H9 (cell line): Measurements from ENCODE around the gene SYTL5. TPM values are rescaled to one million over a fixed set of nuclear protein-coding genes. Genes with fewer than 3 reads are reported as not detected.

Experiments used
- DNase-seq: peaks from one replicate; pipeline ENCODE4 v3.0.0-alpha.2; 2017
- H2AFZ ChIP-seq: one replicate; pipeline ENCODE4 v1.6.1; 2013; ENCODE audit warnings: mild to moderate bottlenecking, low read length, control low read depth, moderate library complexity
- H2AK5ac ChIP-seq: 2 replicates; pipeline ENCODE4 v1.6.1; 2013; ENCODE audit warnings: low read length, control low read depth, mixed read lengths; ENCODE audit not compliant: insufficient read length
- H2BK120ac ChIP-seq: one replicate; pipeline ENCODE4 v1.6.1; 2013; ENCODE audit warnings: low read depth, mild to moderate bottlenecking, low read length, control low read depth, inconsistent platforms; ENCODE audit not compliant: poor library complexity, severe bottlenecking
- H2BK12ac ChIP-seq: 2 replicates; pipeline ENCODE4 v1.6.1; 2013; ENCODE audit warnings: low read length, control low read depth, mixed read lengths, low read depth; ENCODE audit not compliant: insufficient read length
- H2BK15ac ChIP-seq: 2 replicates; pipeline ENCODE4 v1.6.1; 2013; ENCODE audit warnings: low read depth, low read length, control low read depth
- H2BK20ac ChIP-seq: one replicate; pipeline ENCODE4 v1.6.1; 2013; ENCODE audit warnings: low read depth, mild to moderate bottlenecking, low read length, control low read depth, inconsistent platforms; ENCODE audit not compliant: poor library complexity, severe bottlenecking
- H2BK5ac ChIP-seq: 2 replicates; pipeline ENCODE4 v1.6.1; 2013; ENCODE audit warnings: low read length, control low read depth, mixed read lengths; ENCODE audit not compliant: insufficient read length
- H3K14ac ChIP-seq: 2 replicates; pipeline ENCODE4 v1.6.1; 2013; ENCODE audit warnings: low read length, control low read depth; ENCODE audit not compliant: insufficient read depth
- H3K18ac ChIP-seq: 2 replicates; pipeline ENCODE4 v1.6.1; 2013; ENCODE audit warnings: low read depth, mild to moderate bottlenecking, mixed read lengths, low read length, control low read depth; ENCODE audit not compliant: insufficient read length
- H3K23ac ChIP-seq: 2 replicates; pipeline ENCODE4 v1.6.1; 2013; ENCODE audit warnings: low read length, control low read depth, mixed read lengths, low read depth; ENCODE audit not compliant: insufficient read length
- H3K23me2 ChIP-seq: 2 replicates; pipeline ENCODE4 v1.6.1; 2013; ENCODE audit warnings: low read depth, mild to moderate bottlenecking, mixed read lengths, low read length, control low read depth; ENCODE audit not compliant: insufficient read length, poor library complexity, severe bottlenecking
- H3K27ac ChIP-seq: 2 replicates; pipeline ENCODE4 v1.5.1; 2013; ENCODE audit warnings: low read length, control low read depth, mixed read lengths, low read depth; ENCODE audit not compliant: insufficient read length
- H3K27me3 ChIP-seq: 2 replicates; pipeline ENCODE4 v1.6.1; 2013; ENCODE audit warnings: low read length, control low read depth, inconsistent platforms; ENCODE audit not compliant: insufficient read depth
- H3K4ac ChIP-seq: 2 replicates; pipeline ENCODE4 v1.6.1; 2013; ENCODE audit warnings: low read depth, mild to moderate bottlenecking, control low read depth, inconsistent platforms, low read length, moderate library complexity
- H3K4me1 ChIP-seq: 2 replicates; pipeline ENCODE4 v1.6.1; 2013; ENCODE audit warnings: low read length, control low read depth, inconsistent platforms; ENCODE audit not compliant: insufficient read depth
- H3K4me2 ChIP-seq: 2 replicates; pipeline ENCODE4 v1.6.1; 2013; ENCODE audit warnings: low read length, control low read depth, mixed read lengths; ENCODE audit not compliant: insufficient read length, insufficient read depth
- H3K56ac ChIP-seq: 2 replicates; pipeline ENCODE4 v1.6.1; 2013; ENCODE audit warnings: low read depth, mild to moderate bottlenecking, mixed read lengths, low read length, control low read depth; ENCODE audit not compliant: insufficient read length
- H3K79me1 ChIP-seq: 2 replicates; pipeline ENCODE4 v1.6.1; 2013; ENCODE audit warnings: low read depth, mild to moderate bottlenecking, moderate library complexity, low read length, control low read depth, inconsistent platforms; ENCODE audit not compliant: insufficient read depth, poor library complexity, severe bottlenecking
- H3K79me2 ChIP-seq: 2 replicates; pipeline ENCODE4 v1.6.1; 2013; ENCODE audit warnings: low read length, control low read depth, inconsistent platforms; ENCODE audit not compliant: insufficient read depth
- H3K9ac ChIP-seq: 2 replicates; pipeline ENCODE4 v1.6.1; 2013; ENCODE audit warnings: low read length, control low read depth, mixed read lengths; ENCODE audit not compliant: insufficient read length; ENCODE audit errors: extremely low read depth
- H3K9me3 ChIP-seq: one replicate; pipeline ENCODE4 v1.6.1; 2013; ENCODE audit warnings: low read depth, low read length, inconsistent platforms; ENCODE audit not compliant: control insufficient read depth
- H3T11ph ChIP-seq: one replicate; pipeline ENCODE4 v1.6.1; 2013; ENCODE audit warnings: mild to moderate bottlenecking, low read length, control low read depth, inconsistent platforms
- H4K20me1 ChIP-seq: one replicate; pipeline ENCODE4 v1.6.1; 2013; ENCODE audit not compliant: control insufficient read depth, insufficient read length, insufficient read depth
- H4K5ac ChIP-seq: 2 replicates; pipeline ENCODE4 v1.6.1; 2013; ENCODE audit warnings: low read depth, mild to moderate bottlenecking, mixed read lengths, low read length, control low read depth; ENCODE audit not compliant: insufficient read length
- H4K8ac ChIP-seq: replicated peaks from 2 replicates; pipeline ENCODE4 v1.6.1; 2013; ENCODE audit warnings: low read length, control low read depth, mixed read lengths, low read depth; ENCODE audit not compliant: insufficient read length
- H4K91ac ChIP-seq: 2 replicates; pipeline ENCODE4 v1.6.1; 2013; ENCODE audit warnings: low read depth, mild to moderate bottlenecking, moderate library complexity, mixed read lengths, low read length, control low read depth; ENCODE audit not compliant: insufficient read length
- H3K27ac Mint-ChIP-seq, 3 experiments: 2 replicates in 2 of 3; 3 replicates in 1 of 3; pipeline ENCODE4 v1.8.0; 2020 to 2021; ENCODE audit warnings: mixed read lengths in 3 of 3, mild to moderate bottlenecking in 1 of 3, moderate library complexity in 1 of 3
- H3K27me3 Mint-ChIP-seq: 2 replicates; pipeline ENCODE4 v1.8.0; 2021; ENCODE audit warnings: low read depth, mild to moderate bottlenecking, moderate library complexity, mixed read lengths
- H3K36me3 Mint-ChIP-seq, 3 experiments: 2 replicates in 2 of 3; 3 replicates in 1 of 3; pipeline ENCODE4 v1.8.0; 2020 to 2021; ENCODE audit warnings: low read depth in 3 of 3, mixed read lengths in 3 of 3; ENCODE audit not compliant: insufficient read depth in 1 of 3
- H3K4me1 Mint-ChIP-seq, 2 experiments: 2 replicates each; pipeline ENCODE4 v1.8.0; 2020; ENCODE audit warnings: mixed read lengths in 2 of 2
- H3K4me3 Mint-ChIP-seq, 2 experiments: 2 replicates in 1 of 2; 3 replicates in 1 of 2; pipeline ENCODE4 v1.8.0; 2020 to 2021; ENCODE audit warnings: mild to moderate bottlenecking in 2 of 2, mixed read lengths in 2 of 2, moderate library complexity in 1 of 2
- H3K9me3 Mint-ChIP-seq, 2 experiments: 2 replicates in 1 of 2; 3 replicates in 1 of 2; pipeline ENCODE4 v1.8.0; 2020; ENCODE audit warnings: mild to moderate bottlenecking in 2 of 2, mixed read lengths in 2 of 2, moderate library complexity in 1 of 2
- CTCF ChIP-seq: fragments of 200-600 bp; sonication (generic); conservative IDR thresholded peaks from 3 replicates; pipeline ENCODE4 v1.8.0; 2021; ENCODE audit warnings: antibody characterized with exemption, mild to moderate bottlenecking
- WGBS: extraction: QIAGEN DNeasy Blood & Tissue Kit; methylation state at CpG from one replicate; pipeline ENCODE4 v1.1.7; 2013; ENCODE audit warnings: missing lambda C conversion rate, low lambda C conversion rate, mixed read lengths; ENCODE audit not compliant: insufficient read length; ENCODE audit errors: extremely low coverage; 5-methylcytosine and 5-hydroxymethylcytosine counted together
- total RNA-seq: library from RNA; stranded (reverse); gene quantifications from 2 replicates; pipeline ENCODE4 v1.2.1, GENCODE V29; 2021

The SYTL5 gene
- total RNA-seq, 1 experiment from 2014 or later, result 0.15 TPM

DNA sequence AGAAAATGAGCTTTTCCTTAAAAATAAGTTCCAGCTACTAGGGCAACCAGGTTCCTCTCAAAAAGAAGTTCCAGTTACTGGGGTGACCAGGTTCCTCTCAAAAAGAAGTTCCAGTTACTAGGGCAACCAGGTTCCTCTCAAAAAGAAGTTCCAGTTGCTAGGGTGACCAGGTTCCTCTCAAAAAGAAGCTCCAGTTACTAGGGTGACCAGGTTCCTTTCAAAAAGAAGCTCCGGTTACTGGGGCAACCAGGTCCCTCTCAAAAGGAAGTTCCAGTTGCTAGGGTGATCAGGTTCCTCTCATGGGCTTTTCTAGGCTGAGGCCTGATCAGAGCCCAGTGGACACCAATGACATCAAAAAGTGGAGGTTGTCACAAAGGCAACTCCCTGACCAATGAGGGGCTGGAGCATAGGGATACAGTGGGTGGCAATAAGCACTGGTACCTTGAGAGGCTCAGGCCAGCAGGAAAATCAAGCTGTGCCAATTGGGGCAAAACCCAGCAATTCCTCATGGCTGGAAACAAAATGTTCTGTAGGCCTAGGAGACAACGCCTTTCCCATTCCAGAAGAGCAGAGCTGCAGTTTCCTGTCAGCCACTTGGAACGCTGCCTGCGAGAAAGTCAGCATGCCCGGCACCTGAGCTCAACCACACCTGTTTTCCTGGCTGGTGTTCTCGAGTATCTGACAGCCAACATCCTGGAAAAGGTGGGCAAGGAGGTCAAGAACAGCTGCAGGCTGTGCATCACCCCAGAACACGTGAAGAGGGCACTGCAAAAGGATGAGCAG lies 12.3 kb upstream of the SYTL5 start:
- Histone ChIP-seq H4K20me1 (no peaks in the 10 kb centered on the region), H4K91ac (no peak overlapping the region), H2BK12ac (no peak overlapping the region), H3K79me1 (no peaks in the 10 kb centered on the region), H2BK5ac (peak overlapping the region; percentile 29), H2BK20ac (no peak overlapping the region), H3K23ac (no peak overlapping the region), H3K27me3 (no peaks in the 10 kb centered on the region), H3K9ac (no peak overlapping the region), H3K4me2 (no peak overlapping the region), H2AK5ac (no peak overlapping the region), H2BK120ac (no peak overlapping the region), H3K4ac (no peak overlapping the region), H3T11ph (no peak overlapping the region), H3K9me3 (no peaks in the 10 kb centered on the region), H3K14ac (no peak overlapping the region), H2BK15ac (no peak overlapping the region; the same call in 1 of the 2 replicates), H3K79me2 (no peaks in the 10 kb centered on the region), H3K27ac (no peak overlapping the region), H3K23me2 (no peaks in the 10 kb centered on the region), H4K8ac (no peak overlapping the region), H3K56ac (no peak overlapping the region), H2AFZ (no peak overlapping the region), H3K4me1 (peaks cover 4% of the 10 kb centered on the region; the same call in 1 of the 2 replicates), H3K18ac (no peak overlapping the region), H4K5ac (no peak overlapping the region)
- no peak overlapping the region for H3K4me3 Mint-ChIP-seq
- no peak overlapping the region for H3K27ac Mint-ChIP-seq
- DNase-seq, result peak; percentile 77
- TF ChIP-seq CTCF, result no peak
- no CpG with 5 or more reads among the region's 7 CpGs for WGBS
- H3K9me3 Mint-ChIP-seq, result peaks cover 60 to 72% of the 10 kb centered on the region in 2 experiments
- peaks cover 0 to 3% (median 2%) of the 10 kb centered on the region in 3 experiments; a peak in 2 of 7 replicates for H3K36me3 Mint-ChIP-seq
- no peaks in the 10 kb centered on the region for H3K27me3 Mint-ChIP-seq
- peaks cover 5 to 9% of the 10 kb centered on the region in 2 experiments for H3K4me1 Mint-ChIP-seq
